Measurements from ENCODE around the gene ZNF232. TPM values are rescaled to one million over a fixed set of nuclear protein-coding genes. Genes with fewer than 3 reads are reported as not detected.
"Not testable (repeated sequence)": the region's sequence is repeated elsewhere in the genome, so short reads cannot be mapped to it uniquely, and the experiment has no call there.

ZNF232 gene
- polyA plus RNA-seq, 1 donor: 11.1 TPM

GRCh38 chr17:5129770-5130169, 18.1 kb upstream of the ZNF232 start:
- H3K27me3 ChIP-seq (ENCODE audit: control insufficient read depth, insufficient read depth, low read length); DNase-seq; H3K36me3 ChIP-seq (ENCODE audit: control insufficient read depth, insufficient read depth, low read length); H3K27ac ChIP-seq (ENCODE audit: low read length); H3K4me3 ChIP-seq (ENCODE audit: low read length); H3K9me3 ChIP-seq (ENCODE audit: control insufficient read depth, low read depth, low read length); H3K4me1 ChIP-seq (ENCODE audit: control insufficient read depth, insufficient read depth, low read length): not testable (repeated sequence)
- WGBS (ENCODE audit: insufficient coverage, low lambda C conversion rate): no CpG with 5 or more reads among the region's 8 CpGs

DNA sequence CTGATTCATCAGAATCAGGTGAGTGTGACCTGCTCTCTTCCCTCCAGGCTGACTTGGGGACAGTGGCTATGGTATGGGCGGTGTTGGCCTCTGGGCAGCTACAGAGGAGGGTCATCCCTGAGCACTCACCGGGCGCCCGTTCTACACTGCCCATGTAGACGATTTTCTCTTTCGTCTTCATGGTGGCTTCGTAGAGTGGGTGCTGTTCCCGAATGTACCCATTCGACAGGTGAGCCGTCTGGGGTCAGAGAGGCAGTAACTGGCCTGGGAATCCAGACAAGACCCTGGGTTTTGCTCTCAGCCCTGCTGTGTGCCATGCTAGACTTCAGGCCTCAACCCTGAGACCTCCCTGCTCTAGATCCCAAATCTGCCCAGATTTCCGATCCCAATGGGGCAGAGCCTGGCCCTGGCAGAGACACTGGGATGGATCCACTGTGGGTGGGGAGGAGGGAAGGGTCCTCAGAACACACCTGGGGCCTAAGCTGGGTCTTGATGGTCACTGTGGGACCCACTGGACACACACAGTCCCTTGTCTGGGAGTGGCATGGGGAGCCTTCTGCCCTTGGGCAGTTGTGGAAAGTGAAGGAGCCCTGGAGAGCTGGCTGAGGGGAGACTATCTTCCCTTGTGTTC, 17.3 kb upstream of the ZNF232 start:
- DNase-seq: no peak
- WGBS (ENCODE audit: insufficient coverage, low lambda C conversion rate): no CpG with 5 or more reads among the region's 11 CpGs
- Histone ChIP-seq H3K4me1 (ENCODE audit: control insufficient read depth, insufficient read depth, low read length) (no peaks in the 10 kb centered on the region), H3K27me3 (ENCODE audit: control insufficient read depth, insufficient read depth, low read length) (peaks cover 7% of the 10 kb centered on the region), H3K4me3 (ENCODE audit: low read length) (no peak overlapping the region), H3K36me3 (ENCODE audit: control insufficient read depth, insufficient read depth, low read length) (no peaks in the 10 kb centered on the region), H3K9me3 (ENCODE audit: control insufficient read depth, low read depth, low read length) (no peaks in the 10 kb centered on the region), H3K27ac (ENCODE audit: low read length) (no peak overlapping the region)

- not testable (repeated sequence) for H3K4me3 ChIP-seq (ENCODE audit: low read length); H3K4me1 ChIP-seq (ENCODE audit: control insufficient read depth, insufficient read depth, low read length); H3K36me3 ChIP-seq (ENCODE audit: control insufficient read depth, insufficient read depth, low read length); H3K27ac ChIP-seq (ENCODE audit: low read length); DNase-seq; H3K9me3 ChIP-seq (ENCODE audit: control insufficient read depth, low read depth, low read length)
- no CpG with 5 or more reads among the region's 8 CpGs for WGBS (ENCODE audit: insufficient coverage, low lambda C conversion rate)
- H3K27me3 ChIP-seq (ENCODE audit: control insufficient read depth, insufficient read depth, low read length): peaks cover 13% of the 10 kb centered on the region
Measured at GRCh38 chr17:5128387-5128786, 16.7 kb upstream of the ZNF232 start.

DNA sequence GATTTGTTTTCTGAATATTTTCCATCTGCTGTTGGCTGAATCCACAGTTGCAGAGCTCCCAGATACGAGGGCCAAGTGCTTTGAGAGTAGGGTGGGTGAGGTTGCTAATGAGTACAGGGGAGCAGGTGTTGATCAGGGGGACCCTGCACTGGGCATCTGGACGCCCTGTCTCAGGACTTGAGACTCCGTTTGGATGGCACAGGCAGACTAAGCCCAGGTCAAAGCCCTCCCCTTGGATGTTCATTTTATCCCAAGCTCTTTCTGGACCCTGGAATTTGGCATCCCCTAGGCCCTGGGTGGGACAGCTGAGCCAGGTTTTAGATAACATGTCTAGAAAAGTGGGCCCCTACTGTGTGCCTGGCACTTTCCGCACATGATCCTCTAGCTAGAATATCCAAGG, 16.2 kb upstream of the ZNF232 start:
- H3K4me3 ChIP-seq (ENCODE audit: low read length): no peak overlapping the region
- no peaks in the 10 kb centered on the region for H3K36me3 ChIP-seq (ENCODE audit: control insufficient read depth, insufficient read depth, low read length)
- no peaks in the 10 kb centered on the region for H3K4me1 ChIP-seq (ENCODE audit: control insufficient read depth, insufficient read depth, low read length)
- peaks cover 4% of the 10 kb centered on the region for H3K9me3 ChIP-seq (ENCODE audit: control insufficient read depth, low read depth, low read length)
- no peak overlapping the region for H3K27ac ChIP-seq (ENCODE audit: low read length)
- DNase-seq: no peak
- 100% methylated on average over 1 of the region's 4 CpGs for WGBS (ENCODE audit: insufficient coverage, low lambda C conversion rate)
- peaks cover 15% of the 10 kb centered on the region for H3K27me3 ChIP-seq (ENCODE audit: control insufficient read depth, insufficient read depth, low read length)

DNA sequence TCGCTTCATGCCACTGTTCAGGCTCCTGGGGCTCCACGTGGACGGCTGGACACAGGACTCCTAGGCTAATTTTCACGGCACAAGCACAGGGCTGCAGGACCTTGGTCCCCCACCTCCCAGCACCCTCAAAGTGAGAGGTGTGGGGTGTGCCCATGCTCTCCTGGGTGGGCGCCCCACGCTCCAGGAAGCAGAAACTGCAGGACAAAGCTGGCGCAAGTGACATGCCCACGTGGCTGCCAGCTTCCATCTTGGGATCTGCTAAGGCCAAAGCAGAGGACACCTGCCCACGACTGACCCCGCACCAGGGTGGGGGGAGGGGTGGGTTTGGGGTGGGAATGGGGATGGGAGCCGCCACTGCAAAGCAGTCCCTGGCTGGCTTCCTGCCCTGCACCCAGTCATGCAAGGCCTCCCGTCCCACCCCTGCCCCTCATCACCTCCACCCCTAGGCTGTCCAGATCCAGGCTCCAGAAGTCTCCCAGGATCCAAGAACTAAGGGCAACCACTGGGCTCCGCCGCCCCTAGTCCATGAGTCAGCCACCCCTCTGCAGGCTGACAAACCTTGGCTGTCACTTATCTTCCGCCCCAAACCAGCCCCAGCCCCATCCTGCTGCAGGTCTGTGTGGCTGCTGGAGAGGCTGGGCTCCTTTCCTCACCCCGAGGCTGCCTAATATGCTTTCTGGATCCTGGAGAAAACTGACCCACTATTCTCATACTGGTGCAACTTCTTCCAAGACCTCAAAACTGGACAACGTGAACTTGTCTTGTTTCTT, 15.2 kb upstream of the ZNF232 start:
- no CpG with 5 or more reads among the region's 17 CpGs for WGBS (ENCODE audit: insufficient coverage, low lambda C conversion rate)
- Histone ChIP-seq H3K4me3 (ENCODE audit: low read length) (no peak overlapping the region), H3K27me3 (ENCODE audit: control insufficient read depth, insufficient read depth, low read length) (peaks cover 24% of the 10 kb centered on the region), H3K27ac (ENCODE audit: low read length) (no peak overlapping the region), H3K9me3 (ENCODE audit: control insufficient read depth, low read depth, low read length) (peaks cover 7% of the 10 kb centered on the region), H3K36me3 (ENCODE audit: control insufficient read depth, insufficient read depth, low read length) (no peaks in the 10 kb centered on the region), H3K4me1 (ENCODE audit: control insufficient read depth, insufficient read depth, low read length) (peaks cover 4% of the 10 kb centered on the region)
- DNase-seq: no peak

GRCh38 chr17:5124896-5125295, 13.2 kb upstream of the ZNF232 start:
- not testable (repeated sequence) for H3K4me3 ChIP-seq (ENCODE audit: low read length); H3K9me3 ChIP-seq (ENCODE audit: control insufficient read depth, low read depth, low read length); H3K36me3 ChIP-seq (ENCODE audit: control insufficient read depth, insufficient read depth, low read length); DNase-seq; H3K27ac ChIP-seq (ENCODE audit: low read length); H3K4me1 ChIP-seq (ENCODE audit: control insufficient read depth, insufficient read depth, low read length)
- WGBS (ENCODE audit: insufficient coverage, low lambda C conversion rate): 83% methylated on average over 2 of the region's 7 CpGs
- peaks cover 31% of the 10 kb centered on the region for H3K27me3 ChIP-seq (ENCODE audit: control insufficient read depth, insufficient read depth, low read length)

DNA sequence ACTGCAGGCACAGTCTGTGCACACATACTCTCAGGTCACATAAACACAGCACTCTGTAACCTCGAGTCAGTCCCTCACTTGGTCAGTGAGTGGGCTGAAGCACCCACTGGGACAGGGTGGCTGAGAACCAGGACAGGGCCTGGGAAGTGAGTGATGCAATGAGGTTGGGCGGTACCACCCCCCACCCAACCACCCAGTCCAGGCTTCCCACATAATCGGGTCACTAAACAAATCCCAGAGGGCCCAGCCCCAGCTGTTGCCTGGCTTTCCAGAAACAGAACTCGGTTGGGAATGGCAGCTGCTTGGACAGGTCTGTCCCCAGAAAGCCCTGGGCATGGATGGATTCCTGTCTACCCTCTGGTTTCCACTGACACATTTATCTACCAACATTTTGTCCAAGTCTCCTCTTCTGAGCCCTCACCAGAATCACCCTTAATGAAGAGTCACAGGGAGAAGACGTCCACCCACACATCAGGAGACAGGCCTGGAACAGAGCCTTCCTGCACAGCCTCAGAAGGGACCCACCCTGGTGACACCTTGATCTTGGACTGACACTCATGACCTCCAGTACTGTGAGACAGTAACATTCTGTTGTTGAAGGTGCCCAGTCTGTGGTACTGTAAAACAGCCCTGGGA, 12.6 kb upstream of the ZNF232 start:
- H3K27ac ChIP-seq (ENCODE audit: low read length); H3K36me3 ChIP-seq (ENCODE audit: control insufficient read depth, insufficient read depth, low read length); DNase-seq; H3K4me1 ChIP-seq (ENCODE audit: control insufficient read depth, insufficient read depth, low read length); H3K4me3 ChIP-seq (ENCODE audit: low read length); H3K9me3 ChIP-seq (ENCODE audit: control insufficient read depth, low read depth, low read length): not testable (repeated sequence)
- peaks cover 31% of the 10 kb centered on the region for H3K27me3 ChIP-seq (ENCODE audit: control insufficient read depth, insufficient read depth, low read length)
- WGBS (ENCODE audit: insufficient coverage, low lambda C conversion rate): 60% methylated on average over 1 of the region's 5 CpGs

- no CpG with 5 or more reads among the region's 53 CpGs for WGBS (ENCODE audit: insufficient coverage, low lambda C conversion rate)
- Histone ChIP-seq H3K4me1 (ENCODE audit: control insufficient read depth, insufficient read depth, low read length) (peaks cover 4% of the 10 kb centered on the region), H3K27ac (ENCODE audit: low read length) (no peak overlapping the region), H3K36me3 (ENCODE audit: control insufficient read depth, insufficient read depth, low read length) (no peaks in the 10 kb centered on the region), H3K27me3 (ENCODE audit: control insufficient read depth, insufficient read depth, low read length) (peaks cover 35% of the 10 kb centered on the region), H3K9me3 (ENCODE audit: control insufficient read depth, low read depth, low read length) (peaks cover 7% of the 10 kb centered on the region), H3K4me3 (ENCODE audit: low read length) (no peak overlapping the region)
- DNase-seq: no peak
Measured at GRCh38 chr17:5123343-5124124, 11.9 kb upstream of the ZNF232 start.

DNA sequence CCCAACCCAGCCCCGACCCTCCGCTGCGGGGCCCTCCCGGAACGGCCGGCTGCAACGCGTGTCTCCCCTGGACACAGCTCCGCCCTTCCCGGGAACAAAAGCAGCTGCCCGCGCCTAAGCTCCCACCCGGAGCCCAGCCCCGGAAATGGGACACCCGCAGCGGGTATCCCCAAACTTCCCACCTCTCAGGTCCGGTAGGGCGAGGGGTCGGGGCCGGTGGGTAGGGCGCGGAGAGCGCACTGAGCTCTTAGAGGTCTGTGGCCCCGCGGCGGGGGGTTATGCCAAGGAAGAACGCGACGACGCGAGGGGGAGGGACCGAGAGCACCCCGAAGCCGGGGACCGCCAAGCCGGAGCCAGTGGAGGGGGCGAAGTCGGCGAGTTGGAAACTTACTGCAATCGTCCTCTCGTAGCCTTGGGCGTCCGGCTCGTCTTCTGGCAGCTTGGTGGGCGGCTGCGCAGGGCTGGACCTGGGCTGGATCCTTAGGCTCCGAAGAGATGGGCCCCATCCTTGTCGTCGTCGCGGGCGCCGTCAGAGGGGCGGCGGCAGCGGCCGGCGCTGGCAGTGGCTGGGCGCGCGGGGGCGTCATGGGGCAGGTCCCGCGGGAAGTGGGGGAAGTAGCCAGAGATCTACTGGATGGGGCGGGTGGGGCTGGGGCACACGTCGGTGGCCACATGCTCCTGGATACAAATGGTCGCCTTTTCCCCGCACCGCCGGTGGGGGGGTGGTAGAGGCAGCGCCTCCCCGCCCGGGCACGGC, 11.1 kb upstream of the ZNF232 start:
- Histone ChIP-seq H3K4me3 (ENCODE audit: low read length) (peak overlapping the region; percentile 49), H3K4me1 (ENCODE audit: control insufficient read depth, insufficient read depth, low read length) (peaks cover 4% of the 10 kb centered on the region), H3K9me3 (ENCODE audit: control insufficient read depth, low read depth, low read length) (peaks cover 11% of the 10 kb centered on the region), H3K27ac (ENCODE audit: low read length) (no peak overlapping the region), H3K36me3 (ENCODE audit: control insufficient read depth, insufficient read depth, low read length) (no peaks in the 10 kb centered on the region), H3K27me3 (ENCODE audit: control insufficient read depth, insufficient read depth, low read length) (peaks cover 43% of the 10 kb centered on the region)
- no CpG with 5 or more reads among the region's 75 CpGs for WGBS (ENCODE audit: insufficient coverage, low lambda C conversion rate)
- peak in 1 of 2 donors; percentile 59 for DNase-seq

DNA sequence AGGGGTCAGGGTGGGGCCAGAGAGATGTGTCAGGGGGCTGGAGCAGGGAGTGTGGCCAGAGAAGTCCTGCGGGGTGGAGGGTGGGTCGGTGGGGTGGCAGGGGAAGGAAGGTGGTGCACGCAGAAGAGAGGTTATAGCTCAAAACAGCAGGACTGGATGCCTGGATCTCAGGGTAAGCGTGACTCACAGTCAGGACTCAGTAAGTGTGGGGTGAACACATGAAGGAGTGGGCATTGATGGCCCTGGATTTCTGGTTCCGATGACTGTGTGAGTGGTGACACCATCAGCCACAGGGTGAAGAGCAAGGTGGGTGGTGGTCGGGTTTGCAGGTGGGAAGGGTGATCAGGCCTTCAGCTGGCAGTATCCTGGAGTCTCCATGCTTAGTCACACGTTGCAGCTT, 10.4 kb upstream of the ZNF232 start:
- no CpG with 5 or more reads among the region's 7 CpGs for WGBS (ENCODE audit: insufficient coverage, low lambda C conversion rate)
- not testable (repeated sequence) for H3K27ac ChIP-seq (ENCODE audit: low read length); DNase-seq; H3K4me3 ChIP-seq (ENCODE audit: low read length); H3K36me3 ChIP-seq (ENCODE audit: control insufficient read depth, insufficient read depth, low read length); H3K4me1 ChIP-seq (ENCODE audit: control insufficient read depth, insufficient read depth, low read length)
- Histone ChIP-seq H3K27me3 (ENCODE audit: control insufficient read depth, insufficient read depth, low read length) (peaks cover 50% of the 10 kb centered on the region), H3K9me3 (ENCODE audit: control insufficient read depth, low read depth, low read length) (peaks cover 11% of the 10 kb centered on the region)

All from large intestine (tissue), 3 donors.